SK-N-SH treated with all-trans-retinoic acid at 6 μM for 48 hours (cell line): ENCODE data around the gene CD6.

ENCODE experiments used
- ARNTL ChIP-seq: fragments of 450-650 bp; formaldehyde crosslinking; IDR thresholded peaks from 2 replicates; pipeline ENCODE4 v1.5.0; 2020; ENCODE audit warnings: low read depth, mild to moderate bottlenecking, moderate library complexity, borderline replicate concordance
- PPARA ChIP-seq: fragments of 250-450 bp; sonication (Bioruptor Pico); IDR thresholded peaks from 2 replicates; pipeline ENCODE4 v1.5.0; 2020; ENCODE audit warnings: mild to moderate bottlenecking, borderline replicate concordance
- RARB ChIP-seq: fragments of 250-450 bp; sonication (Bioruptor Pico); IDR thresholded peaks from 2 replicates; pipeline ENCODE4 v1.8.0; 2021; ENCODE audit warnings: mild to moderate bottlenecking, moderate library complexity
- ZFP3 ChIP-seq: fragments of 250-450 bp; sonication (Bioruptor Pico); IDR thresholded peaks from 2 replicates; pipeline ENCODE4 v1.5.0; 2020; ENCODE audit warnings: mild to moderate bottlenecking, moderate library complexity
- ZFP30 ChIP-seq: fragments of 450-650 bp; formaldehyde crosslinking; IDR thresholded peaks from 2 replicates; pipeline ENCODE4 v1.5.0; 2022; ENCODE audit warnings: mild to moderate bottlenecking, moderate library complexity

- TF ChIP-seq ARNTL (CRISPR knock-in tag), result no peak
- TF ChIP-seq ZFP3 (CRISPR knock-in tag), result no peak
- no peak for TF ChIP-seq ZFP30 (CRISPR knock-in tag)
- TF ChIP-seq RARB, result no peak
- TF ChIP-seq PPARA (CRISPR knock-in tag), result no peak
Measured at GRCh38 chr11:60923800-60924109, 47.7 kb upstream of the CD6 start.
